ENCODE measurements around the gene INTS14.

DNA sequence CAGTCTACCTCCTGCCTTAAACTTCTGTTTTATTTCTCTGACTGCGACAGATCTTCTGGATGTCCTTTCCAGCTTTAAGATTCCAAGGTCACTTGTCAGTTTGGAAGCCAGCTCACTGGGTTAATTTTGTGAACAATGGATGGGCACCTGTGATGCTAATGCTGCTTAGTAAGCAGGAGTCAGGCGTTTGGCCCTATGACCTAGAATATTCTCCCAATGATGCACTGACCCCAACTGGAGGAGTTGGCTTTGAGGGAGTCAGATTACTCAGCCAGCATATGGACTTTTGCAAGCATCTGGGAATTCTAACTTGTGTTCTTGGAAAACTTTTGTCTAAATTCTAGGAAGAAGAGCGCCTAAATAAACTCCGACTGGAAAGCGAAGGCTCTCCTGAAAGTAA is 52.6 kb downstream of the INTS14 start:
- TF ChIP-seq, protein P1, sequence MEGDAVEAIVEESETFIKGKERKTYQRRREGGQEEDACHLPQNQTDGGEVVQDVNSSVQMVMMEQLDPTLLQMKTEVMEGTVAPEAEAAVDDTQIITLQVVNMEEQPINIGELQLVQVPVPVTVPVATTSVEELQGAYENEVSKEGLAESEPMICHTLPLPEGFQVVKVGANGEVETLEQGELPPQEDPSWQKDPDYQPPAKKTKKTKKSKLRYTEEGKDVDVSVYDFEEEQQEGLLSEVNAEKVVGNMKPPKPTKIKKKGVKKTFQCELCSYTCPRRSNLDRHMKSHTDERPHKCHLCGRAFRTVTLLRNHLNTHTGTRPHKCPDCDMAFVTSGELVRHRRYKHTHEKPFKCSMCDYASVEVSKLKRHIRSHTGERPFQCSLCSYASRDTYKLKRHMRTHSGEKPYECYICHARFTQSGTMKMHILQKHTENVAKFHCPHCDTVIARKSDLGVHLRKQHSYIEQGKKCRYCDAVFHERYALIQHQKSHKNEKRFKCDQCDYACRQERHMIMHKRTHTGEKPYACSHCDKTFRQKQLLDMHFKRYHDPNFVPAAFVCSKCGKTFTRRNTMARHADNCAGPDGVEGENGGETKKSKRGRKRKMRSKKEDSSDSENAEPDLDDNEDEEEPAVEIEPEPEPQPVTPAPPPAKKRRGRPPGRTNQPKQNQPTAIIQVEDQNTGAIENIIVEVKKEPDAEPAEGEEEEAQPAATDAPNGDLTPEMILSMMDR (IDR thresholded peaks at IDR 0.05; ENCODE audit: poor library complexity), result no peak
- TF ChIP-seq EZH2 (IDR thresholded peaks at IDR 0.05; ENCODE audit: borderline replicate concordance), result no peak

All from hepatocyte (in vitro differentiated cells).